ENCODE data around the gene RBFOX2. TPM values are rescaled to one million over a fixed set of nuclear protein-coding genes. Genes with fewer than 3 reads are reported as not detected.

Gene RBFOX2
- polyA plus RNA-seq, 2 donors, result 22.6 to 31.1 TPM

GRCh38 chr22:35782504-35782903 is 246.1 kb downstream of the RBFOX2 start:
- peaks cover 2 to 3% of the 10 kb centered on the region in 2 donors for H3K36me3 ChIP-seq (ENCODE audit: control insufficient read depth in 2 of 2, insufficient read depth in 2 of 2, low read length in 1 of 2)
- no peaks in the 10 kb centered on the region for H3K27me3 ChIP-seq (ENCODE audit: control insufficient read depth in 1 of 2, insufficient read depth in 2 of 2, low read length in 2 of 2)
- H3K4me3 ChIP-seq (ENCODE audit: low read depth in 1 of 2, low read length in 2 of 2), result no peak overlapping the region
- H3K27ac ChIP-seq (ENCODE audit: low read depth in 2 of 2, low read length in 1 of 2), result no peak overlapping the region
- WGBS, 2 donors, result 90 to 91% methylated on average over 5 of the region's 5 CpGs
- no peaks in the 10 kb centered on the region for H3K9me3 ChIP-seq (ENCODE audit: control insufficient read depth in 2 of 2, insufficient read depth in 1 of 2, low read depth in 1 of 2, low read length in 1 of 2)
- peaks cover 0 to 9% of the 10 kb centered on the region in 2 donors for H3K4me1 ChIP-seq (ENCODE audit: control insufficient read depth in 2 of 2, insufficient read depth in 2 of 2, low read length in 1 of 2)

- Histone ChIP-seq H3K27me3 (ENCODE audit: control insufficient read depth in 1 of 2, insufficient read depth in 2 of 2, low read length in 2 of 2) (no peaks in the 10 kb centered on the region), H3K36me3 (ENCODE audit: control insufficient read depth in 2 of 2, insufficient read depth in 2 of 2, low read length in 1 of 2) (peaks cover 2 to 3% of the 10 kb centered on the region in 2 donors), H3K4me3 (ENCODE audit: low read depth in 1 of 2, low read length in 2 of 2) (no peak overlapping the region), H3K4me1 (ENCODE audit: control insufficient read depth in 2 of 2, insufficient read depth in 2 of 2, low read length in 1 of 2) (peaks cover 0 to 9% of the 10 kb centered on the region in 2 donors), H3K9me3 (ENCODE audit: control insufficient read depth in 2 of 2, insufficient read depth in 1 of 2, low read depth in 1 of 2, low read length in 1 of 2) (no peaks in the 10 kb centered on the region), H3K27ac (ENCODE audit: low read depth in 2 of 2, low read length in 1 of 2) (no peak overlapping the region)
- 75 to 84% methylated on average over 3 of the region's 3 CpGs for WGBS, 2 donors
These were observed 246.7 kb downstream of the RBFOX2 start for GRCh38 chr22:35781898-35782297.

DNA sequence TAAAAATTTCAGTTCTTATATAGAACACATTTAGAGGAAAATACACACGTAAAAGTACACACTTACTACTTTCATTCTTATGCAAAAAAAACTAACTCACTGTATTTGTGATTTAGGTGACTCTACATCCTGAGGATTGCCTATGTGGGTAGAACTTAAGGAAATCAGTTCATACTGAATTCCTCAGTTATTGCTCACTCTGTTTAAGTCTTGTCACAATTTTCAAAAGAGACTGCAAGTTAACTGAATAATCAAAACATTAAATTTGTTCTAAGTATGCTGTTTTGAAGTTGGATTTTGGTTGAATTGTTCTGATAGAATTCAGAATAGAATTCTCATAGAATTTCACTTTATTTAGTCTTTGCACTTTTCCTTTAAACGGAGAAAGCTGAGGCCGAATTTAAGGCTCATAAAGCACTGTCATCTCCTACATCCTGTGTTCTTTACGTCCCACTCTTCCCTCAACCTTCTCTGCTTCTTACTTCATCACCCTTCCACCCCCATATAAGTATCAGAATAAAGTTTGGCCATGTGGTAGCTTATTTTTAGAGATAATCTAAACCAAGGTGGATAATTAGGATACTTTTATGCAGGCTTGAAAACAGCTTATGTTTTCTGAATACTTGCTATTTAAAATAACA is 251.2 kb downstream of the RBFOX2 start:
- no peaks in the 10 kb centered on the region for H3K27me3 ChIP-seq (ENCODE audit: control insufficient read depth in 1 of 2, insufficient read depth in 2 of 2, low read length in 2 of 2)
- H3K27ac ChIP-seq (ENCODE audit: low read depth in 2 of 2, low read length in 1 of 2), result no peak overlapping the region
- WGBS, 2 donors, result 81 to 84% methylated on average over 4 of the region's 4 CpGs
- no peak overlapping the region for H3K4me3 ChIP-seq (ENCODE audit: low read depth in 1 of 2, low read length in 2 of 2)
- H3K4me1 ChIP-seq (ENCODE audit: control insufficient read depth in 2 of 2, insufficient read depth in 2 of 2, low read length in 1 of 2), result no peaks in the 10 kb centered on the region
- H3K9me3 ChIP-seq (ENCODE audit: control insufficient read depth in 2 of 2, insufficient read depth in 1 of 2, low read depth in 1 of 2, low read length in 1 of 2), result no peaks in the 10 kb centered on the region
- peaks cover 0 to 3% of the 10 kb centered on the region in 2 donors for H3K36me3 ChIP-seq (ENCODE audit: control insufficient read depth in 2 of 2, insufficient read depth in 2 of 2, low read length in 1 of 2)

DNA sequence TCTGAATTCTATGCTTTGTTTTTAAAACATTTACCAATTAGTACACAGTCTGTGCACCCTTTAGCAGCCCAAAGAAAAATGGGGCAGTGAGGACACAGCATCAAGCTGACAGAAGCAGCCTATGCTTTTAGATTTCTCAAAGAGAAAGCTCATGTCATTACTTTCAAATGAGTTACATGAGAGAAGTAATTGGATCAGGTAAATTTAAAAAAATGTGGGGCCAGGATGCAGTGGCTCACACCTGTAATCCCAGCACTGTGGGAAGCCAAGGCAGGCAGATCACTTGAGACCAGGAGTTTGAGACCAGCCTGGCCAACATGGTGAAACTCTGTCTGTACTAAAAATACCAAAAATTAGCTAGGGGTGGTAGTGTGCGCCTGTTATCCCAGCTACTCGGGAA is 253.3 kb downstream of the RBFOX2 start:
- Histone ChIP-seq H3K27ac (ENCODE audit: low read depth in 2 of 2, low read length in 1 of 2) (no peak overlapping the region), H3K27me3 (ENCODE audit: control insufficient read depth in 1 of 2, insufficient read depth in 2 of 2, low read length in 2 of 2) (no peaks in the 10 kb centered on the region), H3K4me3 (ENCODE audit: low read depth in 1 of 2, low read length in 2 of 2) (no peak overlapping the region), H3K9me3 (ENCODE audit: control insufficient read depth in 2 of 2, insufficient read depth in 1 of 2, low read depth in 1 of 2, low read length in 1 of 2) (no peaks in the 10 kb centered on the region), H3K36me3 (ENCODE audit: control insufficient read depth in 2 of 2, insufficient read depth in 2 of 2, low read length in 1 of 2) (no peaks in the 10 kb centered on the region), H3K4me1 (ENCODE audit: control insufficient read depth in 2 of 2, insufficient read depth in 2 of 2, low read length in 1 of 2) (no peaks in the 10 kb centered on the region)
- WGBS, 2 donors, result 91 to 93% methylated on average over 2 of the region's 2 CpGs

DNA sequence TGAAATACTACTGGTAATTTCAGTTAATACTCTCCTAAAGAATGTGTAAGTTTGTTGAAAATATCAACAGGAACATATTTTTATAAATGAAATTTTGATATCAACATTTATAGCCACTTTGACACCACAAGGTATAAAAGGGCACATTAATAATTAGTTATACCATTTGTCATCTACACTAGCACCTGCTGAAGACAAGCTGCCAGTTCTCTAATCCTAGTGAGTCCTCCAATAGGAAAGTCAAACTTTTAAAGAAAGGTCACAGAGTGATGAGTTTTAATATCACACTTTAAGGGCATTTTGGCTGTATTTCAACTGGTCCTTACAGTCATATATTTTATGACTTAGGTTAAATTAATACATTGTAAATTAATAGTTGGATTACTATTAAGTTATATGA is 258.6 kb downstream of the RBFOX2 start:
- Histone ChIP-seq H3K27ac (ENCODE audit: low read depth in 2 of 2, low read length in 1 of 2) (no peak overlapping the region), H3K27me3 (ENCODE audit: control insufficient read depth in 1 of 2, insufficient read depth in 2 of 2, low read length in 2 of 2) (no peaks in the 10 kb centered on the region), H3K9me3 (ENCODE audit: control insufficient read depth in 2 of 2, insufficient read depth in 1 of 2, low read depth in 1 of 2, low read length in 1 of 2) (no peaks in the 10 kb centered on the region), H3K4me1 (ENCODE audit: control insufficient read depth in 2 of 2, insufficient read depth in 2 of 2, low read length in 1 of 2) (no peaks in the 10 kb centered on the region), H3K36me3 (ENCODE audit: control insufficient read depth in 2 of 2, insufficient read depth in 2 of 2, low read length in 1 of 2) (no peaks in the 10 kb centered on the region), H3K4me3 (ENCODE audit: low read depth in 1 of 2, low read length in 2 of 2) (no peak overlapping the region)

GRCh38 chr22:35766654-35767580 is 261.7 kb downstream of the RBFOX2 start:
- Histone ChIP-seq H3K27me3 (ENCODE audit: control insufficient read depth in 1 of 2, insufficient read depth in 2 of 2, low read length in 2 of 2) (no peaks in the 10 kb centered on the region), H3K36me3 (ENCODE audit: control insufficient read depth in 2 of 2, insufficient read depth in 2 of 2, low read length in 1 of 2) (no peaks in the 10 kb centered on the region), H3K4me1 (ENCODE audit: control insufficient read depth in 2 of 2, insufficient read depth in 2 of 2, low read length in 1 of 2) (no peaks in the 10 kb centered on the region), H3K9me3 (ENCODE audit: control insufficient read depth in 2 of 2, insufficient read depth in 1 of 2, low read depth in 1 of 2, low read length in 1 of 2) (no peaks in the 10 kb centered on the region), H3K27ac (ENCODE audit: low read depth in 2 of 2, low read length in 1 of 2) (no peak overlapping the region), H3K4me3 (ENCODE audit: low read depth in 1 of 2, low read length in 2 of 2) (no peak overlapping the region)
- WGBS, 2 donors, result 75 to 79% methylated on average over 10 of the region's 10 CpGs

- no peaks in the 10 kb centered on the region for H3K9me3 ChIP-seq (ENCODE audit: control insufficient read depth in 2 of 2, insufficient read depth in 1 of 2, low read depth in 1 of 2, low read length in 1 of 2)
- no peaks in the 10 kb centered on the region for H3K27me3 ChIP-seq (ENCODE audit: control insufficient read depth in 1 of 2, insufficient read depth in 2 of 2, low read length in 2 of 2)
- no peak overlapping the region for H3K27ac ChIP-seq (ENCODE audit: low read depth in 2 of 2, low read length in 1 of 2)
- H3K36me3 ChIP-seq (ENCODE audit: control insufficient read depth in 2 of 2, insufficient read depth in 2 of 2, low read length in 1 of 2), result peaks cover 2% of the 10 kb centered on the region in 2 donors
- no peak overlapping the region for H3K4me3 ChIP-seq (ENCODE audit: low read depth in 1 of 2, low read length in 2 of 2)
- no peaks in the 10 kb centered on the region for H3K4me1 ChIP-seq (ENCODE audit: control insufficient read depth in 2 of 2, insufficient read depth in 2 of 2, low read length in 1 of 2)
- 97 to 100% methylated on average over 1 of the region's 1 CpG for WGBS, 2 donors
These were observed 267.6 kb downstream of the RBFOX2 start for GRCh38 chr22:35761037-35761436.

DNA sequence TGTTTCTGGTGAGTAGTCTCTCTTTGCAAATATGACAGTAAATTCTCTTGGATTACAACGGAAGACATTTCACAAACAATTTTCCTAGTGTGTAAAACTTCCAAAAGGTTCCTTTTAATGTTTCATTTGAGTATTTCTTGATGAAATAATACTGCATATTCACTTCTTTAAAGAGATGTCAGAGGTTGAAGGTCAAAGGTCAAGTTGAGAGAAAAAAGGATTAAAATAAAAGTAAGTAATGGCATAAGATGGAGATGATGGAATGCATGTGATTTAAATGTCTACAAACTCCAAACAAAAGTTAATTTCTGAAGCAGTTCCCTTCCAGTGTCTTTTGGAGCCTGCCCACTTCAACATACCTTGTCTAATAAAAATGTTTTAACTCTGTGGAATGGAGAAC is 270.2 kb downstream of the RBFOX2 start:
- Histone ChIP-seq H3K9me3 (ENCODE audit: control insufficient read depth in 2 of 2, insufficient read depth in 1 of 2, low read depth in 1 of 2, low read length in 1 of 2) (no peaks in the 10 kb centered on the region), H3K36me3 (ENCODE audit: control insufficient read depth in 2 of 2, insufficient read depth in 2 of 2, low read length in 1 of 2) (peaks cover 2 to 4% of the 10 kb centered on the region in 2 donors), H3K4me3 (ENCODE audit: low read depth in 1 of 2, low read length in 2 of 2) (no peak overlapping the region), H3K27me3 (ENCODE audit: control insufficient read depth in 1 of 2, insufficient read depth in 2 of 2, low read length in 2 of 2) (no peaks in the 10 kb centered on the region), H3K4me1 (ENCODE audit: control insufficient read depth in 2 of 2, insufficient read depth in 2 of 2, low read length in 1 of 2) (no peaks in the 10 kb centered on the region), H3K27ac (ENCODE audit: low read depth in 2 of 2, low read length in 1 of 2) (no peak overlapping the region)
- 73 to 78% methylated on average over 1 of the region's 1 CpG for WGBS, 2 donors

- H3K36me3 ChIP-seq (ENCODE audit: control insufficient read depth in 2 of 2, insufficient read depth in 2 of 2, low read length in 1 of 2), result peaks cover 2 to 4% of the 10 kb centered on the region in 2 donors
- no peaks in the 10 kb centered on the region for H3K27me3 ChIP-seq (ENCODE audit: control insufficient read depth in 1 of 2, insufficient read depth in 2 of 2, low read length in 2 of 2)
- no peak overlapping the region for H3K27ac ChIP-seq (ENCODE audit: low read depth in 2 of 2, low read length in 1 of 2)
- no peak overlapping the region for H3K4me3 ChIP-seq (ENCODE audit: low read depth in 1 of 2, low read length in 2 of 2)
- no peaks in the 10 kb centered on the region for H3K4me1 ChIP-seq (ENCODE audit: control insufficient read depth in 2 of 2, insufficient read depth in 2 of 2, low read length in 1 of 2)
- 89 to 96% methylated on average over 1 of the region's 1 CpG for WGBS, 2 donors
- H3K9me3 ChIP-seq (ENCODE audit: control insufficient read depth in 2 of 2, insufficient read depth in 1 of 2, low read depth in 1 of 2, low read length in 1 of 2), result no peaks in the 10 kb centered on the region
These were observed 271.9 kb downstream of the RBFOX2 start for GRCh38 chr22:35756722-35757121.

All from esophagus (tissue), 2 donors.